HCT116 (cell line): ENCODE data around the gene AOAH. TPM values are rescaled to one million over a fixed set of nuclear protein-coding genes. Genes with fewer than 3 reads are reported as not detected.

Experiments used
- ATAC-seq: fragments of 200-7000 bp; cut with Tn5 transposase; 2 replicates; pipeline ENCODE4 v1.9.1; 2020; ENCODE audit warnings: mild to moderate bottlenecking, moderate library complexity
- BruUV-seq: library from RNA; stranded (reverse); fragments of 400-500 nt; replicated peaks from 2 replicates; lab custom pipeline; 2021; lab: Mats Ljungman, UMichigan
- CTCF ChIA-PET: fragments of 300-600 bp; sonication (Branson Sonifier 250); formaldehyde crosslinking; loops from one replicate; lab custom pipeline; 2021; ENCODE audit warnings: antibody characterized with exemption; lab: Charles Lee
- POLR2A ChIA-PET: fragments of 300-600, 350-600 bp; sonication (Branson Sonifier 250); formaldehyde crosslinking; loops from one replicate; lab custom pipeline; 2021; ENCODE audit warnings: antibody characterized with exemption; lab: Charles Lee
- RAD21 ChIA-PET, 2 experiments: fragments of 300-600 bp; sonication (Branson Sonifier 250); formaldehyde crosslinking; loops; one replicate each; lab custom pipeline; 2023; ENCODE audit warnings: low total read pairs in 2 of 2; ENCODE audit not compliant: uncharacterized antibody in 2 of 2, unreplicated experiment in 2 of 2, low non-redundant PET in 1 of 2; lab: Charles Lee
- DNase-seq: peaks from one replicate; pipeline ENCODE4 v3.0.0-alpha.2; 2010; ENCODE audit warnings: low read depth, low spot score
- H2AFZ ChIP-seq: fragments of 200-600 bp; shearing (Covaris generic), sonication (generic); 2 replicates; pipeline ENCODE4 v1.6.1; 2017; ENCODE audit warnings: low read depth, mixed run types, mixed read lengths, antibody characterized with exemption, low read length; ENCODE audit not compliant: poor library complexity, severe bottlenecking
- H3K27ac ChIP-seq: 2 replicates; pipeline ENCODE4 v1.5.1; 2012; ENCODE audit warnings: low read depth, low read length
- H3K27me3 ChIP-seq: fragments of 200-600 bp; sonication (generic); 2 replicates; pipeline ENCODE4 v1.6.1; 2016; ENCODE audit warnings: mixed run types, low read length, mixed read lengths; ENCODE audit not compliant: insufficient read depth
- H3K36me3 ChIP-seq, 2 experiments: fragments of 200-500 bp in 1 of 2; fragments of 200-600 bp in 1 of 2; sonication (Bioruptor generic) in 1 of 2; sonication (generic) in 1 of 2; 2 replicates each; pipeline versions ENCODE4 v1.5.1 to v1.6.1; 2014 to 2016; ENCODE audit warnings: low read length in 2 of 2, inconsistent platforms in 1 of 2, mixed read lengths in 1 of 2, mixed run types in 1 of 2; ENCODE audit not compliant: insufficient read depth in 2 of 2, control insufficient read depth in 1 of 2
- H3K4me1 ChIP-seq, 2 experiments: fragments of 200-600 bp in 1 of 2; sonication (generic) in 1 of 2; 2 replicates each; pipeline versions ENCODE4 v1.5.1 to v1.6.1; 2012 to 2017; ENCODE audit warnings: low read length in 2 of 2, inconsistent platforms in 1 of 2, mild to moderate bottlenecking in 1 of 2, mixed read lengths in 1 of 2, mixed run types in 1 of 2, moderate library complexity in 1 of 2; ENCODE audit not compliant: insufficient read depth in 2 of 2, control insufficient read depth in 1 of 2
- H3K4me2 ChIP-seq: fragments of 200-600 bp; sonication (generic); 2 replicates; pipeline ENCODE4 v1.6.1; 2017; ENCODE audit warnings: mixed run types, low read length, mixed read lengths
- H3K4me3 ChIP-seq, 2 experiments: fragments of 200-600 bp in 1 of 2; sonication (generic) in 1 of 2; replicated peaks in 1 of 2; 2 replicates each; pipeline ENCODE4 v1.5.1; 2011 to 2016; ENCODE audit warnings: low read length in 2 of 2, control low read depth in 1 of 2, low read depth in 1 of 2, mild to moderate bottlenecking in 1 of 2, mixed read lengths in 1 of 2, mixed run types in 1 of 2
- H3K79me2 ChIP-seq: fragments of 200-600 bp; sonication (generic); 2 replicates; pipeline ENCODE4 v1.6.1; 2017; ENCODE audit warnings: mild to moderate bottlenecking, mixed run types, low read length, moderate library complexity, mixed read lengths; ENCODE audit not compliant: insufficient read depth
- H3K9ac ChIP-seq: fragments of 200-600 bp; sonication (generic); 2 replicates; pipeline ENCODE4 v1.6.1; 2016; ENCODE audit warnings: low read length, mixed read lengths
- H3K9me2 ChIP-seq: fragments of 200-600 bp; sonication (generic), shearing (Covaris generic); 2 replicates; pipeline ENCODE4 v1.6.1; 2017; ENCODE audit warnings: mixed run types, mild to moderate bottlenecking, moderate library complexity; ENCODE audit not compliant: insufficient read depth
- H3K9me3 ChIP-seq, 2 experiments: fragments of 200-500 bp in 1 of 2; fragments of 200-600 bp in 1 of 2; sonication (Bioruptor generic) in 1 of 2; sonication (generic) in 1 of 2; 2 replicates each; pipeline ENCODE4 v1.6.1; 2014 to 2017; ENCODE audit warnings: low read length in 2 of 2, mixed read lengths in 2 of 2, inconsistent platforms in 1 of 2, low read depth in 1 of 2, mild to moderate bottlenecking in 1 of 2, mixed run types in 1 of 2, moderate library complexity in 1 of 2; ENCODE audit not compliant: control insufficient read depth in 1 of 2, insufficient read depth in 1 of 2
- H4K20me1 ChIP-seq: fragments of 200-600 bp; sonication (generic), shearing (Covaris generic); 2 replicates; pipeline ENCODE4 v1.6.1; 2017; ENCODE audit warnings: mixed run types, mild to moderate bottlenecking, moderate library complexity; ENCODE audit not compliant: insufficient read depth
- ATF3 ChIP-seq: IDR thresholded peaks from 2 replicates; pipeline ENCODE4 v1.6.1; 2012
- CBX3 ChIP-seq: IDR thresholded peaks from 2 replicates; pipeline ENCODE4 v1.6.1; 2012; ENCODE audit warnings: low read depth
- ELF1 ChIP-seq: IDR thresholded peaks from 2 replicates; pipeline ENCODE4 v1.6.1; 2012; ENCODE audit warnings: low read depth, borderline replicate concordance
- EZH2phosphoT487 ChIP-seq: fragments of 200-600 bp; IDR thresholded peaks from 2 replicates; pipeline ENCODE4 v1.6.1; 2018; ENCODE audit warnings: antibody characterized with exemption, borderline replicate concordance
- FOSL1 ChIP-seq: IDR thresholded peaks from 2 replicates; pipeline ENCODE4 v1.6.1; 2012; ENCODE audit warnings: low read depth
- JUND ChIP-seq: IDR thresholded peaks from 2 replicates; pipeline ENCODE4 v1.6.1; 2012
- MAX ChIP-seq: IDR thresholded peaks from 2 replicates; pipeline ENCODE4 v1.6.1; 2012
- POLR2AphosphoS5 ChIP-seq: IDR thresholded peaks from 2 replicates; pipeline ENCODE4 v1.6.1; 2011; ENCODE audit warnings: mild to moderate bottlenecking, low read depth, low read length, moderate library complexity
- REST ChIP-seq: IDR thresholded peaks from 2 replicates; pipeline ENCODE4 v1.6.1; 2012; ENCODE audit warnings: low read depth
- SP1 ChIP-seq: IDR thresholded peaks from 2 replicates; pipeline ENCODE4 v1.6.1; 2012; ENCODE audit warnings: low read depth
- TCF7L2 ChIP-seq: IDR thresholded peaks from 2 replicates; pipeline ENCODE4 v1.7.0; 2011; ENCODE audit warnings: borderline replicate concordance, inconsistent platforms; ENCODE audit not compliant: insufficient read depth, insufficient read length; ENCODE audit errors: extremely low read depth
- ZBTB33 ChIP-seq: IDR thresholded peaks from 2 replicates; pipeline ENCODE4 v1.6.1; 2011; ENCODE audit warnings: mild to moderate bottlenecking, low read length, moderate library complexity; ENCODE audit not compliant: insufficient replicate concordance; ENCODE audit errors: extremely low read depth
- ZFX ChIP-seq: fragments of 450-650 bp; IDR thresholded peaks from 2 replicates; pipeline ENCODE4 v1.6.1; 2017
- ZNF274 ChIP-seq: fragments of 200-500 bp; sonication (Bioruptor generic); IDR thresholded peaks from 2 replicates; pipeline ENCODE4 v1.6.1; 2014; ENCODE audit warnings: mild to moderate bottlenecking, low read depth, low read length, inconsistent platforms
- intact Hi-C: fragments of 100-400 bp; cut with micrococcal nuclease; formaldehyde crosslinking; loops from 2 replicates; pipeline ENCODE4 v1.10.0; 2022
- total RNA-seq: library from RNA; stranded (reverse); gene quantifications from one replicate; pipeline ENCODE4 v1.2.1, GENCODE V29; 2021; ENCODE audit not compliant: unreplicated experiment

Gene AOAH
- total RNA-seq, 1 experiment from 2014 or later, result 1.1 TPM

GRCh38 chr7:36627836-36628235 lies 96.5 kb downstream of the AOAH start:
- no peaks in the 10 kb centered on the region for H3K4me1 ChIP-seq
- ATAC-seq, result no peak
- H4K20me1 ChIP-seq, result no peaks in the 10 kb centered on the region
- RAD21 ChIA-PET, result no interaction called here
- no peak overlapping the region for H3K9ac ChIP-seq
- H3K27ac ChIP-seq, result no peak overlapping the region
- no TSS peak for BruUV-seq
- no peaks in the 10 kb centered on the region; the same call in 1 of the 2 replicates for H3K27me3 ChIP-seq
- intact Hi-C loops, result no loop called here
- H3K79me2 ChIP-seq, result no peaks in the 10 kb centered on the region
- no peaks in the 10 kb centered on the region for H3K36me3 ChIP-seq
- H2AFZ ChIP-seq, result no peak overlapping the region
- H3K4me3 ChIP-seq, result no peak overlapping the region
- no peak for TF ChIP-seq ZNF274
- TF ChIP-seq ZBTB33, result no peak
- TF ChIP-seq ELF1, result no peak
- no peak for TF ChIP-seq CBX3
- TF ChIP-seq JUND, result no peak
- no peak for TF ChIP-seq POLR2AphosphoS5
- no peak for TF ChIP-seq EZH2phosphoT487
- no peak for TF ChIP-seq ATF3
- TF ChIP-seq MAX, result no peak
- TF ChIP-seq TCF7L2, result no peak
- TF ChIP-seq SP1, result no peak
- no peak for TF ChIP-seq FOSL1
- no peak for TF ChIP-seq ZFX
- TF ChIP-seq REST, result no peak
- H3K4me2 ChIP-seq, result no peak overlapping the region
- H3K9me2 ChIP-seq, result no peaks in the 10 kb centered on the region
- no peaks in the 10 kb centered on the region for H3K9me3 ChIP-seq
- DNase-seq, result no peak
- CTCF ChIA-PET, result interaction anchor here (0.8 to 1.5 kb wide), 2 partner anchors 43 to 571 kb away, joined by 3 to 4 read pairs; no protein-coding TSS in a partner anchor
- POLR2A ChIA-PET, result no interaction called here
